GM13976 (cell line): ENCODE measurements around the gene SYT13.

ENCODE experiments used
- DNase-seq: peaks from one replicate; pipeline ENCODE4 v3.0.0; 2012; ENCODE audit warnings: low spot score
- in situ Hi-C: fragments of 300-500 bp; cut with MboI; formaldehyde crosslinking; loops from one replicate; pipeline ENCODE4 v1.12.0; 2022; ENCODE audit warnings: low sequenced_read_pairs, mixed read lengths, inconsistent platforms; ENCODE audit not compliant: unreplicated experiment
- TF ChIP-seq, protein P1 (sequence below): IDR thresholded peaks from 2 replicates; pipeline ENCODE4 v1.5.1; 2012; ENCODE audit warnings: borderline replicate concordance, mild to moderate bottlenecking; ENCODE audit not compliant: insufficient read depth; ENCODE audit errors: extremely low read depth, missing control alignments, control extremely low read depth

Gene SYT13, protein sequence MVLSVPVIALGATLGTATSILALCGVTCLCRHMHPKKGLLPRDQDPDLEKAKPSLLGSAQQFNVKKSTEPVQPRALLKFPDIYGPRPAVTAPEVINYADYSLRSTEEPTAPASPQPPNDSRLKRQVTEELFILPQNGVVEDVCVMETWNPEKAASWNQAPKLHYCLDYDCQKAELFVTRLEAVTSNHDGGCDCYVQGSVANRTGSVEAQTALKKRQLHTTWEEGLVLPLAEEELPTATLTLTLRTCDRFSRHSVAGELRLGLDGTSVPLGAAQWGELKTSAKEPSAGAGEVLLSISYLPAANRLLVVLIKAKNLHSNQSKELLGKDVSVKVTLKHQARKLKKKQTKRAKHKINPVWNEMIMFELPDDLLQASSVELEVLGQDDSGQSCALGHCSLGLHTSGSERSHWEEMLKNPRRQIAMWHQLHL

DNA sequence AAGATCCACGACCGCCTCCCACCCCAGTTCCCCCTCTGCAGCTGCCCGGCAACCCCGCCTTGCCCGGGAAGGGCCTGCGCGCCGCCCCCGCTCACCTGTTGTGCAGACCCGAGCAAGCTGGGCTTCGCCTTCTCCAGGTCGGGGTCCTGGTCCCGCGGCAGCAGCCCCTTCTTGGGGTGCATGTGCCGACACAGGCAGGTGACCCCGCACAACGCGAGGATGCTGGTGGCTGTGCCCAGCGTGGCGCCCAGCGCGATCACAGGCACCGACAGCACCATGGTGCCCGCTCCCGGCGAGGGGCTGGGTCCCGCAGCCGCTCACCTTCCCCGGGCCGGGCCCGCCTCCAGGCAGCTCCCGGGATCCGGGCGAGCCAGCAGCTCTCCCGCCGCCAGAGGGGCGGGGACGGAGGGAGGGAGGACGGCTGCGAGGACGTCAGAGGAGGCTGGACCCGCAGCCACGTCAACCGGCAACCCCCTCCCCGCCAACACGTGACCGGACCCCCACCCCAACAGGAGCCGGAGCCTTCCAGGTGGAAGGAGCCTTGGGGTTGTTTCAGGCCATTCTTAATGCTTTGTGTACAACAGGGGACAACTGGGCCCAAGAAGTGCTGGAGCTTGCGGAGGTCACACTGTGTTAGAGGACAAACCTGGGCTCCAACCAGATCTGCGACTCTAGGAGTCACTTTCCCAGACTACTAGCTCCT is at the start of gene SYT13:
Gene SYT13, minus strand, starts transcription at position 412 of the 703 bp plus-strand sequence. Its CDS starts 134 bp downstream, at position 278.
- in situ Hi-C loops, result loop anchor here (25.0 kb wide), 1 partner anchor 349 kb away; no protein-coding TSS in a partner anchor
- no peak for DNase-seq
- TF ChIP-seq, protein P1, sequence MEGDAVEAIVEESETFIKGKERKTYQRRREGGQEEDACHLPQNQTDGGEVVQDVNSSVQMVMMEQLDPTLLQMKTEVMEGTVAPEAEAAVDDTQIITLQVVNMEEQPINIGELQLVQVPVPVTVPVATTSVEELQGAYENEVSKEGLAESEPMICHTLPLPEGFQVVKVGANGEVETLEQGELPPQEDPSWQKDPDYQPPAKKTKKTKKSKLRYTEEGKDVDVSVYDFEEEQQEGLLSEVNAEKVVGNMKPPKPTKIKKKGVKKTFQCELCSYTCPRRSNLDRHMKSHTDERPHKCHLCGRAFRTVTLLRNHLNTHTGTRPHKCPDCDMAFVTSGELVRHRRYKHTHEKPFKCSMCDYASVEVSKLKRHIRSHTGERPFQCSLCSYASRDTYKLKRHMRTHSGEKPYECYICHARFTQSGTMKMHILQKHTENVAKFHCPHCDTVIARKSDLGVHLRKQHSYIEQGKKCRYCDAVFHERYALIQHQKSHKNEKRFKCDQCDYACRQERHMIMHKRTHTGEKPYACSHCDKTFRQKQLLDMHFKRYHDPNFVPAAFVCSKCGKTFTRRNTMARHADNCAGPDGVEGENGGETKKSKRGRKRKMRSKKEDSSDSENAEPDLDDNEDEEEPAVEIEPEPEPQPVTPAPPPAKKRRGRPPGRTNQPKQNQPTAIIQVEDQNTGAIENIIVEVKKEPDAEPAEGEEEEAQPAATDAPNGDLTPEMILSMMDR, result no peak

DNA sequence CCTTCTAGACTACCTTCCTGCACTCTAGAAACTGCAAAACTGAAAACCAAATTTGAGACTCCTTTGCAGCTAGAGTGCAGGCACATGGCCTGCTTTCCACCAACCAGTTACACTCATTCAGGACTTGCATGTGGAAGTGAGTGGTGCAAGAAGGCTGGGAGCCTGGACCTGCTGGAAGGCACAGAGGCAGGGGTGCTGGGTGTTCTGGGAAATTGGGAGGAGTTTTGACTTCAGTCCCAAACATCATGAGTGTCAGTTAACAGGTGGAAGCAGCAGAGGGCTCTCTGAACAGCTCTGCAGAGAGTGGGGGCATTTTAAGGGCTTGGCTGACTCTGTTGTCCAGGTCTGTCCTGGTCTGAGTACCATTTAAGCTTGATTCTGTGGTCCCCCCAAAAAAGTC is 49.3 kb upstream of the SYT13 start:
- in situ Hi-C loops, result no loop called here

DNA sequence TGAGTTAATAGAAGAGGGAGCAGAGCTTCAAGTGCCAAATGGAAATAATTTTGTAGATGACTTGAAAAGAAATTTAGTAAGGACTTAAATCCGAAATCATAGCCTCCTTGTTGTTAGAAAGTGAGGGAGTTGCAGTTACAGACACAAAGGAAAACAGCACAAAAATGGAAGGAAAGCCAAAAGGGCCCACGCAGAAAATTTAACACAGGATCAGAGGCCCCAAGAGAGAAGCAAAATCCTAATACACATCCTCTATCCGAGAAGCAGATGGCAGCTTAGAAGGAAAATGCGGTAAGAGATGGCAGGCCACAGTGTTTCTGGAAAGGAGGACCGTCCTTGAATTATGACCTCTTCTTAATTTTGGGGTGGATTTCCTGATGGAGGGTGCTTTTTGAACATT is 48.7 kb upstream of the SYT13 start:
- TF ChIP-seq, protein P1, result no peak
- in situ Hi-C loops, result no loop called here
- DNase-seq, result no peak

More for the DNA sequence above, 49.3 kb upstream of the SYT13 start:
- DNase-seq, result no peak
- TF ChIP-seq, protein P1, result no peak

DNA sequence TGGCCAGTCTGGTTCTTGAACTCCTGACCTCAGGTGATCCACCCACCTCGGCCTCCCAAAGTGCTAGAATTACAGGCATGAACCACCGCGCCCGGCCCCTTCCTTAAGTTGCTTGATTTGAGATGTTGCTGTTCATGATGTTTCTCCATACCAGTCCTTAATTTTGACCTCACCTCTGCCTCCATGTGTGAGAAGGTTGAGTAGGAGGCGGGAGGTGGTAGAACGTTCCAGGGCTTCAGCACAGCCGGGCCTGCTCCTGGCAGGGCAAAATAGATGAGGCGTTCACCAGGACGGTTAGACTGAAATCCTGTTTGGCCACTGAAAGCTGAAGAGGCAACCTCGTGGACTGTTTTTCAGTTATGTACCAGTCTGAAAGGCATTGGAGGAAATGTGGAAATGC is 48.3 kb upstream of the SYT13 start:
- in situ Hi-C loops, result no loop called here
- no peak for DNase-seq

DNA sequence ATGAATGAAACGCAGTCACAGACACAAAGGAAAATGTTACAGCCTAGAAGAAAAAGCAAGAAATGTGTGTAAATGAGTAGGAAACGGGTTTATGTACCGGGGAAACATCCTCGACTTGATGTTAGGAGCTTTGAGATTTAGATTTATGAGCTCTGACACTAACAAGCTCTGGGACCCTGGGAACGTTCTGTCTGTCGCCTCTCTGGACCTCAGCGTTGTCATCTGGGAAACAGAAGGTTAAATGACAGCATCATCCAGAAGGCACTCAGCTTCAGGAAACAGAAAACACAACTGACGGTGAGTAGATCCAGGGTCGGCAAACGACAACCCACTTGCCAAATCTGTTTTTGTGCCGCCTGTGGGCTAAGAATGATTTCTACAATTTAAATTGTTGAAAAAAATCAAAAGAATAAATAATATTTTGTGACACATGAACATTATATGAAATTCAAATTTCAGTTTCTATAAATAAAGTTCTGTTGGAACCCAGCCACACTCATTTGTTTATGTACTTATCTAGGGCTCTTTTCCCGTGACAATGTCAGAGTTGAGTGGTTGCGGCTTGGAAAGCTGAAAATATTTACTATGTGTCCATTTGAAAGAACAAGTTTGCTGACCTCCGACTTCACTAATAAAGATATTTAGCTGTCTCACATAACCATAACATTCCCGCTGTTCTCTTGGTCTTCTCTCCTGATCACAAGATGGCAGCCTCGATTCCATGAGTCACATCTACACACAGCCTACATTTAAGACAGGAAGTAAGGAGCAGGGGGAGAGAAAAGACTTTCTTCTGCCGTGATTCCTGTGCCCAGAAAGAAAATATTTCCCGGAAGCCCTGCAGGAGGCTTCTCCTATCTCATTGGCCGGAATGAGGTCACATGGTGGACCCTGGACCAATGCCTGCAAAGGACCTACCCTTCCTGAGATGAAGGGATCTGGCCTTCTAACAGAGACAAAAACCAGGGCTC is 47.1 kb upstream of the SYT13 start:
- TF ChIP-seq, protein P1, result no peak
- DNase-seq, result no peak
- in situ Hi-C loops, result no loop called here

More for the DNA sequence above, 48.3 kb upstream of the SYT13 start:
- TF ChIP-seq, protein P1, result no peak
